NCI-H524 treated with DMSO at 0.1 percent for 48 hours (cell line): ENCODE results near the gene ZNF91.
"Not testable (repeated sequence)": the region's sequence is repeated elsewhere in the genome, so short reads cannot be mapped to it uniquely, and the experiment has no call there.

Experiments
- DNase-seq: peaks from one replicate; lab custom pipeline; 2025; lab: John Stamatoyannopoulos, UW

The ZNF91 gene

GRCh38 chr19:23395041-23395721, at the start of gene ZNF91:
Gene ZNF91, minus strand, starts transcription at chr19:23395471. Its CDS starts 117 bp downstream, at chr19:23395354.
- DNase-seq, result peak; percentile 68

GRCh38 chr19:23440791-23441190, 45.5 kb upstream of the ZNF91 start:
- no peak for DNase-seq

- no peak for DNase-seq
Measured at GRCh38 chr19:23440207-23440606, 44.9 kb upstream of the ZNF91 start.

GRCh38 chr19:23439623-23440022, 44.4 kb upstream of the ZNF91 start:
- no peak for DNase-seq

GRCh38 chr19:23437901-23438300, 42.6 kb upstream of the ZNF91 start:
- no peak for DNase-seq

- no peak for DNase-seq
Measured at GRCh38 chr19:23436944-23437343, 41.7 kb upstream of the ZNF91 start.

GRCh38 chr19:23436318-23436717, 41.0 kb upstream of the ZNF91 start:
- DNase-seq, result no peak

- no peak for DNase-seq
Measured at GRCh38 chr19:23420824-23421223, 25.6 kb upstream of the ZNF91 start.

GRCh38 chr19:23419261-23419660, 24.0 kb upstream of the ZNF91 start:
- not testable (repeated sequence) for DNase-seq

GRCh38 chr19:23415561-23416191, 20.4 kb upstream of the ZNF91 start:
- DNase-seq, result peak; percentile 11

GRCh38 chr19:23415034-23415433, 19.8 kb upstream of the ZNF91 start:
- no peak for DNase-seq

- DNase-seq, result no peak
Measured at GRCh38 chr19:23410155-23410554, 14.9 kb upstream of the ZNF91 start.

- peak; percentile 16 for DNase-seq
Measured at GRCh38 chr19:23409392-23410048, 14.2 kb upstream of the ZNF91 start.

- no peak for DNase-seq
Measured at GRCh38 chr19:23407616-23408133, 12.4 kb upstream of the ZNF91 start.

- DNase-seq, result no peak
Measured at GRCh38 chr19:23406721-23407120, 11.4 kb upstream of the ZNF91 start.

- no peak for DNase-seq
Measured at GRCh38 chr19:23406091-23406490, 10.8 kb upstream of the ZNF91 start.

GRCh38 chr19:23404676-23405075, 9.4 kb upstream of the ZNF91 start:
- no peak for DNase-seq

GRCh38 chr19:23403581-23404324, 8.5 kb upstream of the ZNF91 start:
- DNase-seq, result no peak

- DNase-seq, result no peak
Measured at GRCh38 chr19:23403052-23403451, 7.8 kb upstream of the ZNF91 start.

- DNase-seq, result no peak
Measured at GRCh38 chr19:23402388-23402787, 7.1 kb upstream of the ZNF91 start.

GRCh38 chr19:23401086-23401610, 5.9 kb upstream of the ZNF91 start:
- DNase-seq, result no peak

GRCh38 chr19:23399443-23399842, 4.2 kb upstream of the ZNF91 start:
- DNase-seq, result no peak
